H1 (cell line): Measurements from ENCODE around the gene TUBA4B.

ENCODE experiments used
- CEBPB ChIP-seq: IDR thresholded peaks from 2 replicates; pipeline ENCODE4 v1.6.1; 2012; ENCODE audit warnings: low read depth, low read length
- EP300 ChIP-seq, 2 experiments: IDR thresholded peaks; 1 replicate in 1 of 2; 2 replicates in 1 of 2; pipeline ENCODE4 v1.6.1; 2011 to 2012; ENCODE audit warnings: low read depth in 2 of 2, low read length in 2 of 2, mild to moderate bottlenecking in 2 of 2, borderline replicate concordance in 1 of 2, inconsistent platforms in 1 of 2, moderate library complexity in 1 of 2
- FOSL1 ChIP-seq: IDR thresholded peaks from 2 replicates; pipeline ENCODE4 v1.6.1; 2011; ENCODE audit warnings: mild to moderate bottlenecking, low read depth, low read length, moderate library complexity; ENCODE audit not compliant: insufficient read depth
- GABPA ChIP-seq: IDR thresholded peaks from 2 replicates; pipeline ENCODE4 v1.6.1; 2011; ENCODE audit warnings: mild to moderate bottlenecking, low read length, moderate library complexity, borderline replicate concordance; ENCODE audit not compliant: insufficient read depth
- KDM1A ChIP-seq: fragments of 200-600, 300-600 bp; sonication (generic); IDR thresholded peaks from 2 replicates; pipeline ENCODE4 v1.7.1; 2016; ENCODE audit warnings: mild to moderate bottlenecking, low read length, borderline replicate concordance
- POLR2A ChIP-seq, 2 experiments: IDR thresholded peaks; 1 replicate in 1 of 2; 2 replicates in 1 of 2; pipeline ENCODE4 v1.6.1; 2011; ENCODE audit warnings: low read depth in 2 of 2, low read length in 2 of 2, mild to moderate bottlenecking in 2 of 2; ENCODE audit errors: control extremely low read depth in 1 of 2
- SIN3A ChIP-seq, 2 experiments: IDR thresholded peaks in 1 of 2; conservative IDR thresholded peaks in 1 of 2; 2 replicates each; pipeline ENCODE4 v1.6.1; 2011 to 2012; ENCODE audit warnings: low read length in 2 of 2, improper control_type of control experiment in 1 of 2, low read depth in 1 of 2, mild to moderate bottlenecking in 1 of 2
- SP1 ChIP-seq: IDR thresholded peaks from 2 replicates; pipeline ENCODE4 v1.6.1; 2011; ENCODE audit warnings: low read depth, low read length
- SP2 ChIP-seq: IDR thresholded peaks from 2 replicates; pipeline ENCODE4 v1.6.1; 2012; ENCODE audit warnings: mild to moderate bottlenecking, low read length, inconsistent platforms
- ZNF274 ChIP-seq: IDR thresholded peaks from 2 replicates; pipeline ENCODE4 v1.7.0; 2012; ENCODE audit warnings: low read length, borderline replicate concordance; ENCODE audit errors: extremely low read depth
- TF ChIP-seq, protein P1 (sequence below), 3 experiments: IDR thresholded peaks; 1 replicate in 2 of 3; 2 replicates in 1 of 3; pipeline versions ENCODE4 v1.5.1 to v1.6.1; 2011; ENCODE audit warnings: low read length in 3 of 3, mild to moderate bottlenecking in 3 of 3, inconsistent platforms in 2 of 3, low read depth in 1 of 3, moderate library complexity in 1 of 3; ENCODE audit not compliant: insufficient read depth in 1 of 3; ENCODE audit errors: control extremely low read depth in 1 of 3
- TF ChIP-seq, protein P2 (sequence below): IDR thresholded peaks from 2 replicates; pipeline ENCODE4 v1.6.1; 2011; ENCODE audit warnings: low read length, improper control_type of control experiment

DNA sequence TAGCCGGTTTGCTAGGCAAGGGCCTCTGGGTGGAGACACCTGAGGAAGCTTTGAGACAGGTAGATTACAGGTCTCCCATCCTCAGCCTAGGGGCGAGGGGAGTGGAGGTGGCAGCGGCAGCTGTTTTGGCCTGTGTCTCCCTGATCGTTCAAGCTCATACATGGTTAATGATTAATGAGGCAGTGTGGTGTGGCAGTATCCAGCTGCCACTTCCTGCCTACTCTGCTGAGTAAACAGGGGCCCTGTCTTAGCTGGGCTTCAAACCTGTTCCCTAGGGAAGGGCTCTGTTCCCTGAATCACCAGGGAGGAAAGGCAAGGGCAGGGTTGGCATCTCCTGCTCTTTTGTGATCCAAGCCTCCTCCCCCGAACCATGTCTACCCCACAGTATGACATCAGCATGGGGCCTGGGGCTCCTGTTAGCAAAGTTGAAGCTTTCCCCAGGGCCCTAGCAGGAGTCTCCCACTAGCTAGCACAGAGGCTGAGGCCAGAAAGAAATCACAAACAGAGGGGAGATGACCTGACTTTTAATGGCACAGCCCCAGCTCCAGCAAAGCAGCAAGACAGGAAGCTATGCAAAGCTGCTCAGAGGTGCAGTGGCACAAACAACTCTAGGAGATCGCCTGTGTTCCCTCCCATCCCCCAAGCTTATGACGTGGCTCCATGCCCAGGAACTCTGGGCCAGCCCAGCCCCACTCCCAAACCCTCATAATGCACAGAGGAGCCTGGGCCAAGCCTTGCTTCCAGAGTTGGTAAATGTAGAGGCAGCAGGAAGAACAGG is 3.7 kb upstream of the TUBA4B start:
- TF ChIP-seq ZNF274 (no peak), KDM1A (no peak), EP300 (IDR thresholded peaks at IDR 0.05; ENCODE audit: borderline replicate concordance in 1 of 2, low read depth in 2 of 2, low read length in 2 of 2) (no peak), CEBPB (no peak), POLR2A (IDR thresholded peaks at IDR 0.05; ENCODE audit: control extremely low read depth in 1 of 2, low read depth in 2 of 2, low read length in 2 of 2) (0 out of 3 replicates have a peak, but pooled peaks of 1 of the 2 experiments have one; percentile 37), SIN3A (conservative IDR thresholded peaks at IDR 0.05 in 1 of 2, IDR thresholded peaks at IDR 0.05 in 1 of 2; ENCODE audit: low read depth in 1 of 2, low read length in 2 of 2) (no peak), FOSL1 (no peak), SP1 (no peak), GABPA (no peak), SP2 (no peak)
- TF ChIP-seq, protein P1, sequence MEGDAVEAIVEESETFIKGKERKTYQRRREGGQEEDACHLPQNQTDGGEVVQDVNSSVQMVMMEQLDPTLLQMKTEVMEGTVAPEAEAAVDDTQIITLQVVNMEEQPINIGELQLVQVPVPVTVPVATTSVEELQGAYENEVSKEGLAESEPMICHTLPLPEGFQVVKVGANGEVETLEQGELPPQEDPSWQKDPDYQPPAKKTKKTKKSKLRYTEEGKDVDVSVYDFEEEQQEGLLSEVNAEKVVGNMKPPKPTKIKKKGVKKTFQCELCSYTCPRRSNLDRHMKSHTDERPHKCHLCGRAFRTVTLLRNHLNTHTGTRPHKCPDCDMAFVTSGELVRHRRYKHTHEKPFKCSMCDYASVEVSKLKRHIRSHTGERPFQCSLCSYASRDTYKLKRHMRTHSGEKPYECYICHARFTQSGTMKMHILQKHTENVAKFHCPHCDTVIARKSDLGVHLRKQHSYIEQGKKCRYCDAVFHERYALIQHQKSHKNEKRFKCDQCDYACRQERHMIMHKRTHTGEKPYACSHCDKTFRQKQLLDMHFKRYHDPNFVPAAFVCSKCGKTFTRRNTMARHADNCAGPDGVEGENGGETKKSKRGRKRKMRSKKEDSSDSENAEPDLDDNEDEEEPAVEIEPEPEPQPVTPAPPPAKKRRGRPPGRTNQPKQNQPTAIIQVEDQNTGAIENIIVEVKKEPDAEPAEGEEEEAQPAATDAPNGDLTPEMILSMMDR (IDR thresholded peaks at IDR 0.05; ENCODE audit: control extremely low read depth in 1 of 3, insufficient read depth in 1 of 3, low read depth in 1 of 3, low read length in 3 of 3) = no peak
- TF ChIP-seq, protein P2, sequence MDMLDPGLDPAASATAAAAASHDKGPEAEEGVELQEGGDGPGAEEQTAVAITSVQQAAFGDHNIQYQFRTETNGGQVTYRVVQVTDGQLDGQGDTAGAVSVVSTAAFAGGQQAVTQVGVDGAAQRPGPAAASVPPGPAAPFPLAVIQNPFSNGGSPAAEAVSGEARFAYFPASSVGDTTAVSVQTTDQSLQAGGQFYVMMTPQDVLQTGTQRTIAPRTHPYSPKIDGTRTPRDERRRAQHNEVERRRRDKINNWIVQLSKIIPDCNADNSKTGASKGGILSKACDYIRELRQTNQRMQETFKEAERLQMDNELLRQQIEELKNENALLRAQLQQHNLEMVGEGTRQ = no peak
